A673 (cell line): Measurements from ENCODE around the gene UBE2E2.

Experiments used
- CTCF ChIP-seq: fragments of 300-800, 200-600 bp; sonication (generic); conservative IDR thresholded peaks from 2 replicates; pipeline ENCODE4 v1.5.1; 2017; ENCODE audit warnings: low read depth, mild to moderate bottlenecking, antibody characterized with exemption, low read length, moderate library complexity, mixed read lengths
- EZH2 ChIP-seq: fragments of 200-600 bp; sonication (generic); IDR thresholded peaks from 2 replicates; pipeline ENCODE4 v1.6.1; 2017; ENCODE audit warnings: borderline replicate concordance, low read depth, mild to moderate bottlenecking, mixed read lengths, antibody characterized with exemption, low read length; ENCODE audit not compliant: poor library complexity, severe bottlenecking

GRCh38 chr3:23492057-23492456, 288.9 kb downstream of the UBE2E2 start:
- TF ChIP-seq EZH2 (no peak), CTCF (no peak)
